A673 (cell line): ENCODE data around the gene RAP1GAP2.
"Not testable (repeated sequence)": the region's sequence is repeated elsewhere in the genome, so short reads cannot be mapped to it uniquely, and the experiment has no call there.

ENCODE experiments used
- EZH2 ChIP-seq: fragments of 200-600 bp; sonication (generic); IDR thresholded peaks from 2 replicates; pipeline ENCODE4 v1.6.1; 2017; ENCODE audit warnings: borderline replicate concordance, low read depth, mild to moderate bottlenecking, mixed read lengths, antibody characterized with exemption, low read length; ENCODE audit not compliant: poor library complexity, severe bottlenecking
- TF ChIP-seq, protein P1 (sequence below): fragments of 300-800, 200-600 bp; sonication (generic); conservative IDR thresholded peaks from 2 replicates; pipeline ENCODE4 v1.5.1; 2017; ENCODE audit warnings: low read depth, mild to moderate bottlenecking, antibody characterized with exemption, low read length, moderate library complexity, mixed read lengths

GRCh38 chr17:3030852-3031470 is 234.7 kb downstream of the RAP1GAP2 start:
- TF ChIP-seq, protein P1, sequence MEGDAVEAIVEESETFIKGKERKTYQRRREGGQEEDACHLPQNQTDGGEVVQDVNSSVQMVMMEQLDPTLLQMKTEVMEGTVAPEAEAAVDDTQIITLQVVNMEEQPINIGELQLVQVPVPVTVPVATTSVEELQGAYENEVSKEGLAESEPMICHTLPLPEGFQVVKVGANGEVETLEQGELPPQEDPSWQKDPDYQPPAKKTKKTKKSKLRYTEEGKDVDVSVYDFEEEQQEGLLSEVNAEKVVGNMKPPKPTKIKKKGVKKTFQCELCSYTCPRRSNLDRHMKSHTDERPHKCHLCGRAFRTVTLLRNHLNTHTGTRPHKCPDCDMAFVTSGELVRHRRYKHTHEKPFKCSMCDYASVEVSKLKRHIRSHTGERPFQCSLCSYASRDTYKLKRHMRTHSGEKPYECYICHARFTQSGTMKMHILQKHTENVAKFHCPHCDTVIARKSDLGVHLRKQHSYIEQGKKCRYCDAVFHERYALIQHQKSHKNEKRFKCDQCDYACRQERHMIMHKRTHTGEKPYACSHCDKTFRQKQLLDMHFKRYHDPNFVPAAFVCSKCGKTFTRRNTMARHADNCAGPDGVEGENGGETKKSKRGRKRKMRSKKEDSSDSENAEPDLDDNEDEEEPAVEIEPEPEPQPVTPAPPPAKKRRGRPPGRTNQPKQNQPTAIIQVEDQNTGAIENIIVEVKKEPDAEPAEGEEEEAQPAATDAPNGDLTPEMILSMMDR = not testable (repeated sequence)
- TF ChIP-seq EZH2 = not testable (repeated sequence)
